T-helper 22 cell (primary cell): ENCODE data around the gene CCDC33.

ENCODE experiments used
- DNase-seq: peaks from one replicate; pipeline ENCODE4 v3.0.0-alpha.2; 2020; ENCODE audit warnings: low read depth

The CCDC33 gene

DNA sequence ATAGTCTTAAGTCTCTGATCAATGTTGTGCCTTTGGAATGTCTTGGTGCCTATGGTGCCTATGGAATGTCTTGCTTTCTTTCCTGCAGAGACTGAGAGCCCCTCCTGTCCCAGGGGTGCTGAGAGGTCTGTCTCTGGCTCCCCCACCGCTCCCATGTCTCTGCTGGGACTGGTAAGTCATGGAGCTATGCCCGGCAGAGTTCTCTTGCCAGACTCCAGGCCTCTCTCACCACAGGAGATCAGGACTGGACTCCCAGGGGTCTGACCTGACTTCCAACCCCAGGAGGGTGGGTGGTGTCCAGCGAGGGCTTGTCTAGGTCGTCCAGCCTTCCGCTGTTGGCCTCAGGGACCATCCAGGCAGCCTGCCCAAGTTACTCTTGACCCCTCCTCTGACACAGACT, 145.4 kb downstream of the CCDC33 start:
- no peak for DNase-seq

DNA sequence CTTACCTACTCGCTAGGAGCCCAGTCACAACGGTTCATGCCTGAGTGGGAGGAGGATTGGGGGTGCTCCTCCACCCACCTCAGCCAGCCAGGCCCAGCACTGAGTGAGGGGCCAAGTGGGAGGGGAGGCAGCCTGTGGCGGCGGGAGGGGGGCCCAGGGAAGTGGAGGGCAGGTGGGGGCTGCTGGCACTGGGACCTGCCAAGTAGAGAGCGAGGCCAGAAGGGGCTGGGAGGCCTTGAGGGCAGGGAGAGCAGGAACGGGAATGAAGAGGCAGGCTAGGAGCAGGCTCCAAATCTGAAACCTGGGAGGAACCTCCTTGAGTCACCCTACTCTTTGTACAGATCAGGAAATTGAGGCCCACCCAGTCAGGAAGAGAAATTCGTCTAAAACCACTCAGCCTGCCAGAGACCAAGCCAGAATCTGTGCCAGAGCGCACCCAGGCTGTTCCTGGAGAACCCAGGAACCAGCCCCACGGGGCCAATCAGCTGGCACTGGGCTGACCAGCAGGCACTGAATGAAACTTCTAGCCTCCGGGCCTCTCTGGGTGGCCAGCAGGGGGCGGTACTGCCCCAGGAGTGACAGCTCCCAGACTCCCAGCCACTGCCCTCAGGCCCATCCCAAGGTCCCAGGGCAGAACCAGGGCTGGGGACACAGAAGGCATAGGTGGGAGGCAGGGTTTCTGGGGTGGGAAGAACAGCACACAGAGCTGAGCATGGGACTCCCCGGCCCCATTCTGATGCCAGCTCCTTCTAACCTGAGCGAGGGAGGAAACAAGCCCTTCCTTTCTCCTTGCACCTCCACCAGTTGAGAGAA, 146.1 kb downstream of the CCDC33 start:
- peak; percentile 47 for DNase-seq

DNA sequence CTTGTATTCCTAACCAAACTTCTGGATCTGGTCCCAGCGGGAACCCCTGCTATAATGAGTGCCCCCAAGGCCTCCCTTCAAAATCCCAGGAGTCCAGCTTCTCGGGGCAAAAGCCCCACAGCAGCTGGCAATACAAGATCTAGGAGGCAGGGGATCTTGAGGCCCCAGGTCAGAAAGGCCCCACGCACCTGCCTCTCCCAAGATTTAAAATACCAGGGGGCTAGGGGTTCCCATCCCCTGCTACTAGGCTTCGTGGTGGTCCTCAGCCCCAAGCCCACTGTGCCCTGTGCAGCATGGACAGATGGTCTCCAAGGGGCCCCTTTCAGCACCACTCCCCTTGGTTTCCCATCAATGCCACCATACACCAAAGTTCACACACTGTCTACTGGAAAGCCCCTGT, 147.2 kb downstream of the CCDC33 start:
- no peak for DNase-seq

DNA sequence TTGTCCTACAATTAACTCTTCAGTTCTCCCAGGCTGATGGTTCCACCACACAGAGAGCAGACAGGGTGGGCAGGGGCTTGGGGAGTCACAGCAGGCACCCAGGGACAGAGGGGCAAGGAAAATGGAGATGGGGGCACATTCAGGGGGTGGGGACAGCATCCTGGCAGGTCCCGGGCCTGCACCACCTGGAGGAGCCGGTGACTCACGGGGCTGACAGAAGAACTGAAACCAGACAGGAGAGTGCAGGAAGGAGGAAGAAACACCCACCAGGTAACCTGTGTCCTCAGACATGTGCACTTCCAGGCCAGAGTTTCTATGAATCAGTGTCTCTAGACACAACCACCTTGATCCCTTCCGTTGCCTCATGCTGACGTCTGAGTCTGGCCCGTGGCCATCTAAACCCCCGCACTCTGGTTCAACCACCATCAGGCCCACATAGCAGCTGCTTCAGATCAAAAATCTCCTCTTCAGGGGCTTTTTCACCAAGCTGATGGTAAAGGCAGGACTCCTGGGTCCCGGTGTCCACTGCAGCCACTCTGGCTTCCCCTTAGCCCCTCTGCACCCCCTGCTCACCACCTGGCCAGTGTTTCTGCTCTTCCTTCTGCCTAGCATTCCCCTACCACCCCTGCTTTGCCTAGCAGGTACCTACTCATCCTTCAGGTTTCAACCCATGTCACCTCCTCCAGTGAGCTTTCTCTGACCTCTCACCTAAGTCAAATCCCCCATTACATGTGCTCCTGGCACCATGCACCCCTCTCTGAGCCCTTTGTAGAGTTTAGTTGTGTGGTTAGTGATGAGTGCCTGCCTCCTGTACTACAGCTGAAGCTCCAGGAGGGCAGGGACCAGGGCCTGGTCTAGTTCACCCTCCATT, 147.8 kb downstream of the CCDC33 start:
- DNase-seq, result peak; percentile 8

DNA sequence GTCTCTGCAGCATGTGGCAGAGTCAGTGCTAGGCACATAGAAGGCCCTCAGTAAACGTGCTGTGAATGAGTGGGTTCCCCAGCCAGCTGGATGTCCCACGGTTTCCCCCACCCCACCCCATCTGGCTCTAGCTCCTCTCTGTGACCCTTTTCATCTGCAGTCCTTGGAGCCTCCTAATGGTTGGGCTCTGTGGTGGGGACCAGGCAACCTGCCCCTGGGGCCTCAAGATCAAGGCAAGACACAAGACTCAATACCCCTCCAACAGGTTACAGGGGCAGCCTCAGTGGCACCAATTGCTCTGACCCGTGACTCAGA, 148.4 kb downstream of the CCDC33 start:
- no peak for DNase-seq

DNA sequence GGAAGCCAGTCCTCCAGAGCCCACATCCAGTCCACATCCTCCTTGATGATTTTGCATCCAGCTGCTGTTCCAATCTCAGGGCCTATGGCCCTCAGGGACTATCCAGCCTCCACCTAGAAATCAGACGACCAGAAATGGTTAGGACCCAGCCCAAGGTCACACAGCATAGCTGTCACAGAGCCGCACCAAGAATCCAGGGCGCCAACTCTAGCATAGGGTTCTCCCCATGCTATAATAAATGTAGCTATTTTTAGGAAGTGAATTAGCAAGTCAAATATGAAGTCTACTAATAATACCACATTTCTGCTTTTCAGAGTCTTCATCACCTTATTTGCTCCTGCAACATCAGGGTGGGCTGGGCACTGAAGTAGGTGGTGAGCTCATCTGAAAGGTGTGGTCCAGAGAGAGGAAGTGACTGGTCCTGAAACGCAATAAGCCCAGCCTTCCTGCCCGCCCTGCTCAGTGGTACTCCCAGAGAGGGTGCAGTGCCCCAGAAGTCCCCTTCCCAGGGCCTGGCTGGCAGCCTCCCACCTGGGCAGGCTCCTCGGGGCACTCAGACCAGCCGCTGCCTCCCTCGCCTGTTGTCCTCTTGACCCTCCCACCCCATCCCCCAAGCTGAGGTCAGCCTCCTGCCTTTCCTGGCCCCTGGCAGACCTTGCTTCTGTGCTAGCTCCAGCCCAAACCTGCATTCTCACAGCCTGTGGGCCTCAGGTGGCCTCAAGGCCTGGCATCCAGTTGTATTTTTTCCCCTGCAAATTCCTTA, 148.9 kb downstream of the CCDC33 start:
- peak; percentile 21 for DNase-seq

DNA sequence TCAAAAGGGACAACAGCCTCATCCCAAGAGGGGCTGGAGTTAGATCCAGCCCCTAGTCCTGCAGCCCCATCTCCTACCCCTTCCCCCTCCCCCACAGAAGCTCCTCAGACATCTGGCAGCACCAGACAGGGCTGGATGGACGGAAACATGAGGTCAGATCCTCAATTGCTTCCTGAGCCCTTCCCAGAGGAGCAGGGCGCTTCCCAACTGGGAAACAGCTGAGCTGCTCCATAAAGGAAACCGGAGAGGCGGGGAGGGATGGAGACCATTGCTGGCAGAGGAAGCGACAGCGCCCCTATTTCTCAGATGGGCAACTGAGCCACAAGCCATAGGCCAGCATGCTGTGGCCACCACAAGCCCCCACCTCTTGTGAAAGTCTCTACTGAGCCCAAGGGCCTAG, 149.6 kb downstream of the CCDC33 start:
- no peak for DNase-seq
